GM18499 (cell line): ENCODE measurements around the gene CLK2.
"Not testable (repeated sequence)": the region's sequence is repeated elsewhere in the genome, so short reads cannot be mapped to it uniquely, and the experiment has no call there.

Experiments
- ATAC-seq: cut with Tn5 transposase; IDR thresholded peaks from one replicate; pipeline ENCODE4 v1.9.1; 2021; ENCODE audit warnings: moderate number of reproducible peaks; ENCODE audit not compliant: insufficient read depth, unreplicated experiment

CLK2 gene

DNA sequence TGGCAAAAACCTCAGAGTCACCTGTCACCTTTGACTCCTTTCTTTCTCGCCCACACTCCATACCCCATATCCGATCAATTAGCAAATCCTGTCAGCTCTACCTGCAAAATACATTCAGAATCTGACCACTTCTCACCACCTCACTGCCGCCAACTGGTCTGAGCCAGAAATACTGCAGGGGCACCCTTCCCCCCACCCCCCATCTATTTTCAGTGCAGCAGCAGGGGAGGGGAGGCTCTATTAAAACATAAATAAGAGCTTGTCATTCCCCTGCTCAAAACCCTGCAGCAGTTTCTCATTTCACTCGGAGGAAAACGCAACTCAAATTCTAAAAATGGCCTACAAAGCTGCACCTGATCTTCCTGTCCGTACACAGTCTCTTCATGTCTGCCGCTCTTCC lies 24.1 kb upstream of the CLK2 start:
- no peak for ATAC-seq

DNA sequence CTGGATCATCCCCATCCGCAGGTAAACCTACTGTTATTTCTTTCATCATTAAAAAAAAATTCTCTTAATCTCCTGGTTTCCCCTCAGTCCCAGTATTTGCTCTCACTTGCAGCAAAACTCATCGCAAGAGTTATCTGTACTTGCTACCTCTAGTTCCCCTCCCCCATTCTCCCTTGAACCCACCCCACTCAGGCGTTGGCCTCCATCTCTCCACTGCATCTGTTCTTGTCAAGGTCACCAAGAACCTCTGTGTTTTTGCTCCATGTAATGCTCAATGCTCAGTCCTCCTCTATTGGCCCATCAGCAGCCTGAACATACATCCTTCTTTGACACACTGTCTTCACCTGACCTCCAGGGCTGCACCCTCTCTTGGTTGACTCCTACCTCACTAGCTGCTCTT lies 23.4 kb upstream of the CLK2 start:
- no peak for ATAC-seq

DNA sequence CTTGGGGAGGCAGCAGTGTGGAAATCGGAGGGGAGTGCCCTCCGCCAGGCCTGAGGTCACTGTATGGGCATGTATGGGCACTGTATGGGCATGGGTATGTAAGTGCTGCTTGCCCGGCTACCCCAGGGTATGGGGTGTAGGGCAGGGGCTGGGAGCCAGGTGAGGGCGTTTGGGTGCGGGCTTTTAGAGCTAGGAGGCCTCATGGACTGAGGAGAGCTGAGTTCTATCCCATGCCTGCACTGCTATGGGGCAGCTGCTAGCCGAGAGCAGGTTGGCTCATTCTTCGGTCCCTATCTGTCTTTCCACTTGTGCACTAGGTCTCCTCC lies 22.6 kb upstream of the CLK2 start:
- no peak for ATAC-seq

DNA sequence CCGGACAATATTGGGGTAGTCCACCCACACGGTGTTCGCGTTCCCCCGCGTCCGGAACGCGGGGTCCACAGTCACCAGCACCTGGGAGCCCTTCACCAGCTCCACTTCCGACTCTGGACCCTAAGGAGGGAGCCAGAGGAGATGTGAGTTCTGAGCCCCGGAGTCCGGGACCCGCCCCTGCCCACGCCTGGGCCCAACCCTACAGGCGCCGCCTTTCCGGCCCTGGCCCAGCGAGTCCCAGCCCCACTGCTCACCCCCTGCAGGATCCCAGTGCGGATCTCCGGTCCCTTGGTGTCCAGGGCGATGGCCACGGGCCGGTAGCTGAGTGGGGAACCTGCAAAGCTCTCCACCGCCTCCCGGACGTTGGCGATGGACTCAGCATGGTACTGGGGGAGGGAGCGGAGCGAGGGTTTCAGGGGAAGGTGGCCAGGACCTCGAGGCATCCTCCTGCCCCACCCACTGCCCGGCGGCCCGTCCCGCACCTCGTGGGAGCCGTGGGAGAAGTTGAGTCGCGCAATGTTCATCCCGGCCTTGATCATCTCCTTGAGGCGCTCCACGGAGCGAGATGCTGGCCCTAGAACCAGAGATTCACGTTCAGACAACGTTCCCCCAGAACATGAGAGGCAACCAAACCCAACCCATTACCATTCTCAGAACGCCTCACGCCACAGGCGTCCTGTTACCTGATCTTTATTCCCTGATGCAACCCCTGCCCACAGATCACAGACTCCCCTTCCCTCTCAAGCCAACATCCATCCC lies 22.1 kb upstream of the CLK2 start:
- ATAC-seq = no peak

DNA sequence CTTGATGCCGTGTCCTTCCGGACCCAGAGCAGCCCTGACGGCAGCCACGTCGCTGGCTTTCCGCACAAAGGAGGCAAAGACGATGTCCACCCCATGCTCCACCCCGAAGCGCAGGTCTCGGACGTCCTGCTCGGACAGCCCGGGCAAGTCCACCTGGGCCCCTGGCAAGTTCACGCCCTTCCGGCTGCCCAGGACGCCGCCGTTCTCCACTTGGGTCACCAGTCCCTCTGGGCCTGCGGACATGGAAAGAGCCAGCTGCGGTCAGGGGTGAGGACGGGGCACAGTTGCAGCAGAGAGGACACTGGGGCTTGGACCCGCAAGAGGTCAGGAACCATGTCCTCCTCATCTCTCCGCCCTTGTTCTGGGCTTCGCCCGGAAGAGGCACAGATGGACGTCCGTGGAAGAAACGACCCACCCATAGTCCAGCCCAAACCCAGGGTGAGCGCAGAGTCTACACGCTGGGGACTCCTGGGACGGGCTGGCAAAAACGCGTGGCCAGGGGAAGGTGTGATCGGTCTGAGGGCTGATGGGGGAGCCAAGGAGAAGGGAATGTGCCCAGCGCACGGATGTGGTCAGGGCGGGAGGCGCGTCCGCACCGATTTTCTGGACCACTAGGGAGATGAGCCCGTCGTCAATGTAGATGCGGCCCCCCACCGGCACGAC lies 21.3 kb upstream of the CLK2 start:
- no peak for ATAC-seq

DNA sequence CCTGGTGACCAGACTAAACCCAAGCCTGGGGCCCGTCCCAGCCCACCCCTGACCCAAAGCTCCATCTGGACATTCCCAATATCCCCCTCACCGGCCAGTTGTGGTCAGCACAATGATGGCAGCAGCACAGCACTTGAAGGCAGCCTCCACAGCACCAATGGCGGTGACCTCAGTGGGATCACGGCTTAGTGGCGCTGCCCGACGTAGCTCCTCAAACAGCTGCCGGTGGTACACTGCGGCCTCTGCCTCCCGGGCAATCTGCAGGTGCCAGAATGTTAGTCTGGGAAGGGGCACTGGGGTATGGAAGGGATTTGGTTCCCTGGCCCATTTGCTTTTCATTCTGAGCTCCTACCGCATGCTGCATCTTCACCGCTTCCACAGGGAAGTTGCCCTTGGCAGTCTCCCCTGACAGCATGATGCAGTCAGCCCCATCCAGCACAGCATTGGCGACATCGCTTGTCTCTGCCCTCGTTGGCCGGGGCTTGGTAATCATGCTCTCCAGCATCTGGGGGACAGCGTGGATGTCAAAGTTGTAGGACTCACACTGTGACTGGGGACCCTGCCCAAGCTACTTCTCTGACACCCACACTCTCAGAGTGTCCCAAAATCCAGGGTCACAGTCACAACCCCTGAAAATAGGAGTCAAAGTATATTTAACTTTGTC lies 19.9 kb upstream of the CLK2 start:
- no peak for ATAC-seq

DNA sequence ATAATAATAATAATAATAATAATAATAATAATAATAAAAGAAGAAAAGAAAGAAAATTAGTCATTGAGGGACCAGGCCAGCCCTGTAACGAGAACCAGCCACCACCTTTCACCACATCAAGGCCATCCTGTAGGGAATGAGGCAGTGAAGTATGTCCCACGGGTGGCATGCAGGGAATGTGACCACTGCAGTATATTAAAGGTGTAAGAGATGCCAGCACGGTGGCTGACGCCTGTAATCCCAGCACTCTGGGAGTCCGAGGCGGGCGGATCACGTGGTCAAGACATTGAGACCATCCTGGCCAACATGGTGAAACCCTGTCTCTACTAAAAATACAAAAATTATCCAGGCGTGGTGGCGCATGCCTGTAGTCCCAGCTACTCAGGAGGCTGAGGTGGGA lies 17.7 kb upstream of the CLK2 start:
- ATAC-seq = not testable (repeated sequence)

DNA sequence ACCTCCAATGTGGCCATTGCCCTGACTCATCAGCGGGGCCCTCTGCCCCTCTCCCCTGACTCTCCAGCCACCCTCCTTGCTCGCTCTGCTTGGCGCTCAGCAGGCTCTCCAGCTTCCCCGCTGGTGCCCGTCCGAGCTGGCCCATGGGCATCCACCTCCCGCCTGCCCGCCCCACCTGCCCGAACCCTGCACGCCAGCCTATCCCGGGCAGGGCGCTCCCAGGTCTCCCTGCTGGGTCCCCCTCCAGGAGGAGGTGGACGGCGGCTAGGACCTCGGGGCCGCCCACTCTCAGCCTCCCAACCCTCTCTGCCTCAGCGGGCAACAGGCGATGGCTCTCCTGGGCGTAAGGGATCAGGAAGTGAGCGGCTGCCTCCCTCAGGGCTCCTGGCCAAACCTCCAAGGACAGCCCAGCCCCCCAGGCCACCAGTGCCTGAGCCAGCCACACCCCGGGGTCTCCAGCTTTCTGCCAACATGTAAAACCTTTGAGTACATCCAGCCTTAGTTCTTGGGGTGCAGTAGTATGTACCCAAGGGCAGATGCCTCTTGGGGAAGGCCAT lies 14.8 kb upstream of the CLK2 start:
- no peak for ATAC-seq

DNA sequence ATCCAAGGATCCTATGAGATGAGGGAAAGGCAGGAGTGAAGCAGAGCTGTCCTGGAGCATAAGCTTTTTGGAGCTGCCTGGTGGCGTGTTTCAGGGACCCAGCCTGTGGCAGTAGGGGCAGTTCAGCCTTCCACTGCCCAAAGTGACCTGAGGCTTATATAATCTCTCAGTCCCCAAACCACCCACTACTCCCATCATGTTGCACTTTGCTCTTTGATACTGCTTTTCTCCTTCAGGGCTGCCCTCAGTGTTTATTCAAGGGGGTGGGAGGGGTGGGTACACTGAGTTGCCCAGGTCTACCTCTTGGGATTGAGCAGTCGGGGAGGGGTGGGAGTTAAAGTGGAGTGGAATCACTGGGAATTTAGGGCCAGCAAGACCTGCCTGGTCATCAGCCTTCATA lies 13.2 kb upstream of the CLK2 start:
- ATAC-seq = no peak

DNA sequence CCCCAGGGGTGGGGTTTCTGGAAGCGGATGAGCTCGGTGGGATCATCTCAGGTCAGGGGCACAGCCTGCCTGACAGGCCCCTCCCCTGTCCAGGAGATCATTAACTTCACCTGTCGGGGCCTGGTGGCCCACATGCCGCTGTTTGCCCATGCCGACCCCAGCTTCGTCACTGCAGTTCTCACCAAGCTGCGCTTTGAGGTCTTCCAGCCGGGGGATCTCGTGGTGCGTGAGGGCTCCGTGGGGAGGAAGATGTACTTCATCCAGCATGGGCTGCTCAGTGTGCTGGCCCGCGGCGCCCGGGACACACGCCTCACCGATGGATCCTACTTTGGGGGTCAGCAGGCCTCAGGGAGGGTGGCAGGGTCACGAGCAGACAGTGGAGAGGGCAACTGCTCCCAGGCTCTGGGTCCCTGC lies 12.3 kb upstream of the CLK2 start:
- no peak for ATAC-seq

DNA sequence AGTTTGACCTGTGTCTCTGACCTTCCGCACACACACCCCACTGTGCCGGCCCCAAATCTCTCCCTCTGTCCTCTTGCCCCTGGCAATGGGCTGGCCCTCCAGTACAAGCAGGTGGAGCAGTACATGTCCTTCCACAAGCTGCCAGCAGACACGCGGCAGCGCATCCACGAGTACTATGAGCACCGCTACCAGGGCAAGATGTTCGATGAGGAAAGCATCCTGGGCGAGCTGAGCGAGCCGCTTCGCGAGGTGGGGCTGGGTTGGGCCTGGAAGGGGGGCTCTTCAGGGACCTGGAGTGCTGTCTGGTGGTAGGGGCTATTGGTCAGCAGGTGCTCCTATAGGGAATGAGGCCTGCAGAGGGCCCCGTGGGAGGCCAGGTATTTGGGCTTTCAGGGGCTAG lies 11.8 kb upstream of the CLK2 start:
- no peak for ATAC-seq

DNA sequence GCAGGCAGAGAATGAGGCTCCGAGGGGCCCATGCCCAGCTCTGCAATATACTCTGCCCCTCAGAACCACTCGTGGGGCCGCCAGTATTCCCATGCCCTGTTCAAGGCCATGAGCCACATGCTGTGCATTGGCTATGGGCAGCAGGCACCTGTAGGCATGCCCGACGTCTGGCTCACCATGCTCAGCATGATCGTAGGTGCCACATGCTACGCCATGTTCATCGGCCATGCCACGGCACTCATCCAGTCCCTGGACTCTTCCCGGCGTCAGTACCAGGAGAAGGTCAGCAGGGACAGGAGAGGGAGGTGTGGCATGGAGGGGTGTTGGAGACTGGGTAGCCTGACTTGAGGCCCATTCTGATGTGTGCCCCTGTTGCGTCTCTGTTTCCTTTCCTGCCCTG lies 11.2 kb upstream of the CLK2 start:
- ATAC-seq = no peak

DNA sequence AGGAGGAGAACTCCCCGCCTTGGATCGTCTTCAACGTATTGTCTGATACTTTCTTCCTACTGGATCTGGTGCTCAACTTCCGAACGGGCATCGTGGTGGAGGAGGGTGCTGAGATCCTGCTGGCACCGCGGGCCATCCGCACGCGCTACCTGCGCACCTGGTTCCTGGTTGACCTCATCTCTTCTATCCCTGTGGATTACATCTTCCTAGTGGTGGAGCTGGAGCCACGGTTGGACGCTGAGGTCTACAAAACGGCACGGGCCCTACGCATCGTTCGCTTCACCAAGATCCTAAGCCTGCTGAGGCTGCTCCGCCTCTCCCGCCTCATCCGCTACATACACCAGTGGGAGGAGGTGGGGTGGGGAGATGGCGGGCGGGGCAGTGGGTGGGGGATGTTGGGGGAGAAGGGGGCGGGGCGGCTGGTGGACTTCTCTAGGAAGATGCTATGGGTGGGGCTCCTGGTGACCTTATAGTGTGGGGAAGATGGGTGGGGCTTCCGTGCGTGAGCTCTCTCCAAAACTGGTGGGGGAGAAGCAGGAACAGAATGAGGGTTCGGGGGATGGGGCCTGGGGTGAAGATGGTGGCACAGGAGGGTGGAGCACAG lies 9.3 kb upstream of the CLK2 start:
- ATAC-seq = no peak

DNA sequence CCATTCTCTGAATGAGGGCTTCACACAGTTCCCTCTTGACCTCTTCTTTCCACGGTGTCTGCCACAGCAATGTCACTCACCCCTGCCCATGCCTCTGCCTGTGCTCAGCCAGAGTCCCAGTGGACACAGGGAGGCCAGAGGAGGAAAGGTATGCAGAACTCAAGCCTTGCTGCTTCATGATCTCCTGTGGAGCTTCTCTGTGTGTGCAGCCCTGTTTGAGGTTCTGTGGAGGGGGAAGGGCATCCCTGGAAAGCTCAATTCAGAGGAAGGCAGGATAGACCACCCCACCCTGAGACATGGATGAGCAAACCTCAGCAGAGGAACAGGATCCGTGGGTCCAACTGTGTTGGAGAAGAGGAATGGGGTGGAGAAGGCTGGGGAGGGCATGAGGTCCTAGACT lies 6.0 kb upstream of the CLK2 start:
- ATAC-seq = no peak

DNA sequence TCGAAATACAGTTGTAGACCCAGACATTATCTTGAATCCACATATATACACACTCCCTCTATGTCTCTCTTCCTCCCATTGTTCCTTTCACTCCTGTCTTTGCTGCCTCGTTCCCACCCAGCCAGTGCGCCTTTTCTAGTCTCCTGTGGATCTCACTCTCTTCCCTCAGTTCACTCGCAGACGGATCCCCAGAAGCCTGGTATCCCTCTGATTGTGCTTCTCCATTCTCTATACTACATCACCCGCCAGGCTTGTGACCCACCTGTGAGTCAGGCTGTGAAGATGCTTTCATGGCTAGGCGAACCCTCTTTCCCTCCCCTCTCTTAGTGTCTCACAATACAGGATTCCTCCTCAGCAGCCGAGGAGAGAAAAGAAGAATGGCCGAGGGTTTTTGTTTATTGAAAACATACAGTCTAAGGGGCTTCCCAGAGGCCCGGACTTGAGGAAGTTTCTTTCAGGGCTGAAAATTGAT lies 5.4 kb upstream of the CLK2 start:
- no peak for ATAC-seq

DNA sequence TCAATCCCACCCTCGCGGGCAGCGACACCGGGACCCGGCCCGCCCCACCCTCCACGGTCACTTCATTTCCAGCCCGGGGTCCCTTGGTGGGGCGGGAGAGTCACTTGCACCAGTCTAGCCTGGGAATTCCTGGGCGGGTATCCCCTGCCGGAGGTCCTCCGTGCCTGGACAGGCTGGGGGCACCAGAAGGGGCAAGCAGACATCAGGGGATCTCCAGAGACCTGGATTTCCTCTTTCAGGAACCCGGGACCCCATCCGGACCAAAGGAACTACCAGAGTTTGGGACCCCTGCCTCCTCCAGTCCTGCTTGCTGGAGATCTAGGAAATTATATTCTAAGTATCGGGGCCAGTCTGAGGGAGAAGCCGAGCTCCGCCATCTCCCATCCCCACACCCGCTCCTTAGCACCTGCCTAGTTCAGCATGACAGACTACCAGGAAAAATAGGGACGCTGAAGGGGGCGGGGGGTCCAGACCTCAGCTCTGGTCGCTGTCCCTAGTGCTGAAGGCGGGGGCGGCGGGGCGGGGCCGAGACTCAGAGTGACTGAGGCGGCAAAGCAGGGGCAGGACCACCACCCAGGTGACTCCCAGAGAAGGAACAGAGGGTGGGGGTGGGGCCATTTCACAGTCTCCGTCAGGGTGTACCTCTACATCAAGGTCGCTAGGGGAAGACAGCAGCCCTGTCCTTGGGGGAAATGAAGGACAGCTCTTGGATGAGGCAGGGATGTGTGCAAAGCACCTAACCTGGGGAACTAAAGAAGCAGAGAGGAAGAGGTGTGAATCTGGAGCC lies 4.8 kb upstream of the CLK2 start:
- no peak for ATAC-seq

DNA sequence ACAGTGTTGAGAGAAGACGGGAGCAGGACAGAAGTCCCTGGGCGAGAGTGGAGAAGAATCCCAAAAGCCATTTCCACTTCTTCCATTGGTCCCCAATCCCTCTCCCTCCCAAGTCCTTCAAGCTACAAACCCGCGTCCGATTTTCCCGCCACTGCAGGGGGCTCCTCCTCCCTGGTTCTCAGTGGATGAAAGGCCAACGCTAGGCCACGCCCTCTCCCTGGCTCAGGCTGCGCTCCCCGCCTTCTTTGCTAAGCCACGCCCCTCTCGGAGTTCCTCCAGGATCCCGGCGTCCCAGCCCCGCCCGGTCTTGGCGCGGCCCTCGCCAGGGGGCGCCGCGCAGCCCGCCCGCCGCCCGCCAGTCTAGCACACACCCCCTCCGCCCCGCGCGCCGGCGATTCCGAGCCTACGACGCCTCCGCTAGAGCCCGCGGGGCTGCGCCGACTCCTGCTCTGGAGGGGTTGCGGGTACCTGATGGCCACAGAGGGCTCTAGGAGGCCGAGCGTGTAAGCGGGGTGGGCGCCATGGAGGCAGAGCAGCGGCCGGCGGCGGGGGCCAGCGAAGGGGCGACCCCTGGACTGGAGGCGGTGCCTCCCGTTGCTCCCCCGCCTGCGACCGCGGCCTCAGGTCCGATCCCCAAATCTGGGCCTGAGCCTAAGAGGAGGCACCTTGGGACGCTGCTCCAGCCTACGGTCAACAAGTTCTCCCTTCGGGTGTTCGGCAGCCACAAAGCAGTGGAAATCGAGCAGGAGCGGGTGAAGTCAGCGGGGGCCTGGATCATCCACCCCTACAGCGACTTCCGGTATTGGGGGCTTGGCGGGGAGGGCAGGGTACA lies 4.0 kb upstream of the CLK2 start, which contains the start of gene HCN3:
Gene HCN3 (plus strand): TSS at position 394 of the 832 bp plus-strand sequence. CDS start 128 bp downstream, at position 522.
- ATAC-seq = no peak

DNA sequence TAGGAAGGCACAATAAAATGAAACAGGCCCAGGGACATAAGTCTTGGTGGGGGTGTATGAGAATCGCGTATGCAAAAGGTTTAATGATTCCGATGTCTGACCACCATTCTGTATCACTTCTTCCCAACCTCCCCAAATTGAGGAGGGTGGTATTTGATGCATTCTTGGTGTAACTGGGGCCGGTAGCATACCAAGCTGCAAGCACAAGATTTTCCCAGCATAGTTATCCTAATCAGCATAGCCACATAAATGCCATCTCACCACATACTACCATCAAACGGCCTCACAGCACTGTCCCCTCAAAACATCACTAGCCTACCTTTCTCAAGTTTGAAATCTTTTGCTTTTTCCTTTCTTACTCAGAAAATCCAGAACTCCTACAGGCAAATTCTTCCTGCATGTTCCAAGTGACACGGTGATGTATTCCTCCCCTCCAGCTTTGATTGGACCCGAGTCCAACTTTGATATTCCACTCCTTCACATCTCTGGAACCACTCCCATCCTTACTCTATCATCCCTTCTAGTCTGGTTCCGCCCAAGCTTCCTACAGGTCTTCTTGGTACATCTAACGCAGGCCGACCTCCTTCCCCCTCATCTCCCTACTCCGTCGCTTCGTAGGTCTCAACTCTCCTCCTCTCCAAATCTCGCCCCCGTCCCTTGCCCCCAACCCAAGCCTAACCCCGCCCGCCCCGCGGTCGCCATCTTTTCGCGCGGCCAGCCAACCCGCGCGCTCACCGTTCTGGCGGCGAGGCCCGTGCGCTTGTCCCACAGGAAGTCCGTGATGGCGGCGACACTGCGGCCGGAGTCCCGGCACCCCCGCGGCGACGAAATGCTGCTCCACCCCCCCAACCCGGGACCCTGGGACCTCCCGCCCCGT lies 600 bp downstream of the CLK2 start:
- ATAC-seq = peak; percentile 9
